ENCODE data around the gene ANKRD12.
"Not testable (repeated sequence)": the region's sequence is repeated elsewhere in the genome, so short reads cannot be mapped to it uniquely, and the experiment has no call there.

Gene ANKRD12

GRCh38 chr18:9150121-9150520, 13.5 kb downstream of the ANKRD12 start:
- Histone ChIP-seq H3K36me3 (no peaks in the 10 kb centered on the region), H3K4me3 (ENCODE audit: low read depth in 1 of 2, low read length in 1 of 2) (no peak overlapping the region), H3K27ac (peak overlapping the region; percentile 70), H3K27me3 (no peaks in the 10 kb centered on the region), H3K4me1 (ENCODE audit: control insufficient read depth in 1 of 2, insufficient read depth in 1 of 2, low read depth in 1 of 2, low read length in 1 of 2) (peaks cover 71 to 88% of the 10 kb centered on the region in 2 experiments), H3K9me3 (no peaks in the 10 kb centered on the region)
- TF ChIP-seq CTCF (IDR thresholded peaks at IDR 0.05): no peak

GRCh38 chr18:9153256-9153655, 16.7 kb downstream of the ANKRD12 start:
- H3K4me3 ChIP-seq (ENCODE audit: low read depth in 1 of 2, low read length in 1 of 2): no peak overlapping the region
- TF ChIP-seq CTCF (IDR thresholded peaks at IDR 0.05): no peak
- no peaks in the 10 kb centered on the region for H3K36me3 ChIP-seq
- H3K9me3 ChIP-seq: no peaks in the 10 kb centered on the region
- H3K27me3 ChIP-seq: no peaks in the 10 kb centered on the region
- peaks cover 56 to 61% of the 10 kb centered on the region in 2 experiments for H3K4me1 ChIP-seq (ENCODE audit: control insufficient read depth in 1 of 2, insufficient read depth in 1 of 2, low read depth in 1 of 2, low read length in 1 of 2)
- peak overlapping the region; percentile 56 for H3K27ac ChIP-seq

GRCh38 chr18:9156604-9157249, 20.1 kb downstream of the ANKRD12 start:
- Histone ChIP-seq H3K36me3 (peaks cover 6% of the 10 kb centered on the region), H3K9me3 (no peaks in the 10 kb centered on the region), H3K4me3 (ENCODE audit: low read depth in 1 of 2, low read length in 1 of 2) (no peak overlapping the region), H3K27me3 (no peaks in the 10 kb centered on the region), H3K4me1 (ENCODE audit: control insufficient read depth in 1 of 2, insufficient read depth in 1 of 2, low read depth in 1 of 2, low read length in 1 of 2) (peaks cover 26 to 35% of the 10 kb centered on the region in 2 experiments), H3K27ac (no peak overlapping the region)
- no peak for TF ChIP-seq CTCF (IDR thresholded peaks at IDR 0.05)

- H3K27me3 ChIP-seq: no peaks in the 10 kb centered on the region
- H3K4me1 ChIP-seq (ENCODE audit: control insufficient read depth in 1 of 2, insufficient read depth in 1 of 2, low read depth in 1 of 2, low read length in 1 of 2): peaks cover 16 to 33% of the 10 kb centered on the region in 2 experiments
- H3K4me3 ChIP-seq (ENCODE audit: low read depth in 1 of 2, low read length in 1 of 2): no peak overlapping the region
- no peak overlapping the region for H3K27ac ChIP-seq
- peaks cover 6% of the 10 kb centered on the region for H3K36me3 ChIP-seq
- H3K9me3 ChIP-seq: no peaks in the 10 kb centered on the region
- no peak for TF ChIP-seq CTCF (IDR thresholded peaks at IDR 0.05)
Observed at GRCh38 chr18:9157806-9158205, 21.2 kb downstream of the ANKRD12 start.

- no peak for TF ChIP-seq CTCF (IDR thresholded peaks at IDR 0.05)
- peaks cover 0 to 12% of the 10 kb centered on the region in 2 experiments for H3K4me1 ChIP-seq (ENCODE audit: control insufficient read depth in 1 of 2, insufficient read depth in 1 of 2, low read depth in 1 of 2, low read length in 1 of 2)
- no peaks in the 10 kb centered on the region for H3K9me3 ChIP-seq
- no peak overlapping the region for H3K4me3 ChIP-seq (ENCODE audit: low read depth in 1 of 2, low read length in 1 of 2)
- no peaks in the 10 kb centered on the region for H3K27me3 ChIP-seq
- H3K36me3 ChIP-seq: peaks cover 6% of the 10 kb centered on the region
- no peak overlapping the region for H3K27ac ChIP-seq
Observed at GRCh38 chr18:9160014-9160413, 23.4 kb downstream of the ANKRD12 start.

- not testable (repeated sequence) for H3K36me3 ChIP-seq; H3K27ac ChIP-seq; H3K27me3 ChIP-seq; H3K4me1 ChIP-seq (ENCODE audit: control insufficient read depth in 1 of 2, insufficient read depth in 1 of 2, low read depth in 1 of 2, low read length in 1 of 2); H3K9me3 ChIP-seq; H3K4me3 ChIP-seq (ENCODE audit: low read depth in 1 of 2, low read length in 1 of 2)
Observed at GRCh38 chr18:9162663-9163062, 26.1 kb downstream of the ANKRD12 start.

- H3K4me3 ChIP-seq (ENCODE audit: low read depth in 1 of 2, low read length in 1 of 2); H3K9me3 ChIP-seq; H3K4me1 ChIP-seq (ENCODE audit: control insufficient read depth in 1 of 2, insufficient read depth in 1 of 2, low read depth in 1 of 2, low read length in 1 of 2); H3K27ac ChIP-seq; H3K27me3 ChIP-seq; H3K36me3 ChIP-seq: not testable (repeated sequence)
Observed at GRCh38 chr18:9164149-9164548, 27.6 kb downstream of the ANKRD12 start.

GRCh38 chr18:9165883-9166282, 29.3 kb downstream of the ANKRD12 start:
- H3K27ac ChIP-seq; H3K36me3 ChIP-seq; H3K4me1 ChIP-seq (ENCODE audit: control insufficient read depth in 1 of 2, insufficient read depth in 1 of 2, low read depth in 1 of 2, low read length in 1 of 2); H3K27me3 ChIP-seq; H3K4me3 ChIP-seq (ENCODE audit: low read depth in 1 of 2, low read length in 1 of 2); H3K9me3 ChIP-seq: not testable (repeated sequence)

- not testable (repeated sequence) for H3K4me3 ChIP-seq (ENCODE audit: low read depth in 1 of 2, low read length in 1 of 2); H3K27ac ChIP-seq; H3K27me3 ChIP-seq; H3K36me3 ChIP-seq; H3K9me3 ChIP-seq
- H3K4me1 ChIP-seq (ENCODE audit: control insufficient read depth in 1 of 2, insufficient read depth in 1 of 2, low read depth in 1 of 2, low read length in 1 of 2): peaks cover 21 to 25% of the 10 kb centered on the region in 2 experiments
Observed at GRCh38 chr18:9169515-9169914, 32.9 kb downstream of the ANKRD12 start.
